ENCODE data around the gene PANK1. TPM values are rescaled to one million over a fixed set of nuclear protein-coding genes. Genes with fewer than 3 reads are reported as not detected.

Gene PANK1
- total RNA-seq, 1 experiment from 2014 or later = 24.9 TPM

- no peak overlapping the region for H3K4me3 Mint-ChIP-seq
- DNase-seq (ENCODE audit: low spot score) (no peak), ATAC-seq (no peak)
- H3K9me3 Mint-ChIP-seq = no peaks in the 10 kb centered on the region
- no peaks in the 10 kb centered on the region for H3K4me1 Mint-ChIP-seq
- no peaks in the 10 kb centered on the region for H3K27me3 Mint-ChIP-seq (ENCODE audit: low read depth)
- ChIA-PET CTCF (interaction anchor here (1.6 kb wide), 1 partner anchor 98 kb away, joined by 3 read pairs; no protein-coding TSS in a partner anchor), POLR2A (no interaction called here)
- peaks cover 27% of the 10 kb centered on the region for H3K36me3 Mint-ChIP-seq
- no peak for TF ChIP-seq ETV6 (CRISPR knock-in tag; IDR thresholded peaks at IDR 0.05)
- no peak for TF ChIP-seq ATF6 (CRISPR knock-in tag; IDR thresholded peaks at IDR 0.05)
- no peak for TF ChIP-seq ZBTB43 (CRISPR knock-in tag; IDR thresholded peaks at IDR 0.05)
- TF ChIP-seq ZNF423 (CRISPR knock-in tag; IDR thresholded peaks at IDR 0.05) = no peak
- no peak for TF ChIP-seq CBFB (CRISPR knock-in tag; IDR thresholded peaks at IDR 0.05; ENCODE audit: low read depth)
- no peak for TF ChIP-seq STAT6 (CRISPR knock-in tag; conservative IDR thresholded peaks at IDR 0.05; ENCODE audit: low read depth)
- no peak for TF ChIP-seq ZNF416 (CRISPR knock-in tag; IDR thresholded peaks at IDR 0.05)
- TF ChIP-seq GTF2I (CRISPR knock-in tag; conservative IDR thresholded peaks at IDR 0.05) = no peak
- no peak for TF ChIP-seq E2F4 (CRISPR knock-in tag; IDR thresholded peaks at IDR 0.05; ENCODE audit: borderline replicate concordance, low read depth)
- no peak for TF ChIP-seq GRHL2 (CRISPR knock-in tag; IDR thresholded peaks at IDR 0.05; ENCODE audit: insufficient replicate concordance, severe bottlenecking)
- TF ChIP-seq ATF1 (CRISPR knock-in tag; IDR thresholded peaks at IDR 0.05) = no peak
- no peak for TF ChIP-seq IRF1 (CRISPR knock-in tag; IDR thresholded peaks at IDR 0.05)
- TF ChIP-seq AR (CRISPR knock-in tag; IDR thresholded peaks at IDR 0.05) = no peak
- TF ChIP-seq TP53 (CRISPR knock-in tag; IDR thresholded peaks at IDR 0.05) = no peak
- TF ChIP-seq AFF4 (CRISPR knock-in tag; IDR thresholded peaks at IDR 0.05; ENCODE audit: borderline replicate concordance) = no peak
- TF ChIP-seq ATF2 (CRISPR knock-in tag; IDR thresholded peaks at IDR 0.05; ENCODE audit: borderline replicate concordance, low read depth) = no peak
- no peak for TF ChIP-seq CREM (CRISPR knock-in tag; IDR thresholded peaks at IDR 0.05)
- TF ChIP-seq ZNF671 (CRISPR knock-in tag; IDR thresholded peaks at IDR 0.05) = no peak
- TF ChIP-seq E2F1 (CRISPR knock-in tag; IDR thresholded peaks at IDR 0.05) = no peak
- TF ChIP-seq ZMAT4 (CRISPR knock-in tag; IDR thresholded peaks at IDR 0.05) = no peak
- H3K27ac Mint-ChIP-seq = no peak overlapping the region
Measured at GRCh38 chr10:89602919-89603318, 42.1 kb downstream of the PANK1 start.
